DOHH2 (cell line): ENCODE data around the gene MEX3D.

Experiments used
- H3F3A ChIP-seq: fragments of 200-600 bp; sonication (generic), shearing (Covaris generic); 2 replicates; pipeline ENCODE4 v1.6.0; 2016; ENCODE audit warnings: antibody characterized with exemption, mild to moderate bottlenecking; ENCODE audit not compliant: control insufficient read depth, insufficient read depth
- H3K27ac ChIP-seq: fragments of 200-600 bp; sonication (generic); 2 replicates; pipeline ENCODE4 v1.5.1; 2014; ENCODE audit warnings: low read depth, mild to moderate bottlenecking, low read length, moderate library complexity
- H3K27me3 ChIP-seq: fragments of 200-600 bp; sonication (generic); 2 replicates; pipeline ENCODE4 v1.6.1; 2014; ENCODE audit warnings: mild to moderate bottlenecking, low read length, mixed read lengths; ENCODE audit not compliant: control insufficient read depth
- H3K36me3 ChIP-seq: fragments of 200-600 bp; sonication (generic); 2 replicates; pipeline ENCODE4 v1.6.1; 2014; ENCODE audit warnings: mild to moderate bottlenecking, low read length, moderate library complexity, mixed read lengths; ENCODE audit not compliant: control insufficient read depth
- H3K4me1 ChIP-seq: fragments of 200-600 bp; sonication (generic); 2 replicates; pipeline ENCODE4 v1.6.1; 2014; ENCODE audit warnings: mild to moderate bottlenecking, low read length, mixed read lengths; ENCODE audit not compliant: control insufficient read depth
- H3K4me2 ChIP-seq: fragments of 200-600 bp; sonication (generic); 2 replicates; pipeline ENCODE4 v1.6.0; 2014; ENCODE audit warnings: mild to moderate bottlenecking, low read length, moderate library complexity
- H3K4me3 ChIP-seq: fragments of 200-600 bp; sonication (generic); 2 replicates; pipeline ENCODE4 v1.5.1; 2014; ENCODE audit warnings: mild to moderate bottlenecking, low read length, mixed read lengths
- H3K79me2 ChIP-seq: fragments of 200-600 bp; sonication (generic); 2 replicates; pipeline ENCODE4 v1.6.1; 2014; ENCODE audit warnings: mild to moderate bottlenecking, low read length, mixed read lengths; ENCODE audit not compliant: control insufficient read depth
- H3K9me2 ChIP-seq: fragments of 200-600 bp; sonication (generic); replicated peaks from 2 replicates; pipeline ENCODE4 v1.6.1; 2014; ENCODE audit warnings: mild to moderate bottlenecking, low read length, mixed read lengths; ENCODE audit not compliant: control insufficient read depth
- H3K9me3 ChIP-seq: fragments of 200-600 bp; sonication (generic); 2 replicates; pipeline ENCODE4 v1.6.1; 2014; ENCODE audit warnings: antibody characterized with exemption, low read length, mixed read lengths; ENCODE audit not compliant: control insufficient read depth, insufficient read depth
- H4K20me1 ChIP-seq: fragments of 200-600 bp; sonication (generic); 2 replicates; pipeline ENCODE4 v1.6.0; 2014; ENCODE audit warnings: low read depth, mild to moderate bottlenecking, antibody characterized with exemption, low read length, moderate library complexity; ENCODE audit not compliant: control insufficient read depth, insufficient read depth
- EZH2phosphoT487 ChIP-seq: fragments of 200-600 bp; sonication (generic); IDR thresholded peaks from 2 replicates; pipeline ENCODE4 v1.6.1; 2017; ENCODE audit warnings: borderline replicate concordance, mild to moderate bottlenecking, antibody characterized with exemption, low read length, moderate library complexity, mixed read lengths
- TF ChIP-seq, protein P1 (sequence below): fragments of 200-600 bp; sonication (generic); IDR thresholded peaks from one replicate; pipeline ENCODE4 v1.5.1; 2014; ENCODE audit warnings: antibody characterized with exemption, mild to moderate bottlenecking, low read depth, low read length; ENCODE audit not compliant: poor library complexity, severe bottlenecking

Gene MEX3D

DNA sequence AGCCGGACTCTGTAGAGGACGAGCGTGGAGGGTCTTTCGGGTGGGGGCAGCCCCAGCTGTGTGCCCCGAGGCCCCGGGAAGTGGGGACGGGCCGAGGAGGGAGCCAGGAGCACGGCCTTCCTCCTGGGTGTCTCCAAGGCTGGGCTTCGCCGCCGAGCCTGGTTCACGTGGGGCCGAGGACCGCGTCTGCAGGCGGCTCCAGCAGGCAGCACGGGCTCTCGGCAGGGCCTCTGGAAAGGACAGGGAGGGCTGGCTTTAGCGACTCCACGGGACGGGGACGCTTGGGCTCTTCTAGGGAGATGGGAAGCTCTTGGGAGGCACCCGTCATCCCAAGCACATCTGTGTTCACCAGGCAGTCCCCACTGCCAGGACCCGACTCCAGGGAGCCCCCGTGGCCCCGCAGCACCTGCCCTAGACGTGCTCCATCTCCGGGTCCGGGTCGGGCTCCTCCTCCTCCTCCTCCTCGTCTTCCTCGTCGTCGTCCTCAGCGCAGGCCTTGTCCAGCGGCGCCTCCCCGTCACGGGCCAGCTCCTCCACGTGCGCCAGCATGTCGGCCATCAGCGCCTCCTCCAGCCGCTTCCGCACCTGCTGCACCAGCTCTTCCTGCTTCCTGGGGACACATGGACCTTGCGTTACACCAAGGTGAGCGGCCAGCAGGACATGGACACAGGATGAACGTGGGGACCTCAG lies 9.9 kb upstream of the MEX3D start:
- Histone ChIP-seq H3K79me2 (no peaks in the 10 kb centered on the region), H3F3A (peaks cover 4% of the 10 kb centered on the region; the same call in 1 of the 2 replicates), H3K4me1 (no peaks in the 10 kb centered on the region), H3K4me2 (no peak overlapping the region), H3K27me3 (no peaks in the 10 kb centered on the region), H3K27ac (no peak overlapping the region), H3K9me2 (no peaks in the 10 kb centered on the region), H3K9me3 (no peaks in the 10 kb centered on the region), H4K20me1 (no peaks in the 10 kb centered on the region), H3K4me3 (no peak overlapping the region), H3K36me3 (peaks cover 57% of the 10 kb centered on the region)
- TF ChIP-seq EZH2phosphoT487 = no peak
- TF ChIP-seq, protein P1, sequence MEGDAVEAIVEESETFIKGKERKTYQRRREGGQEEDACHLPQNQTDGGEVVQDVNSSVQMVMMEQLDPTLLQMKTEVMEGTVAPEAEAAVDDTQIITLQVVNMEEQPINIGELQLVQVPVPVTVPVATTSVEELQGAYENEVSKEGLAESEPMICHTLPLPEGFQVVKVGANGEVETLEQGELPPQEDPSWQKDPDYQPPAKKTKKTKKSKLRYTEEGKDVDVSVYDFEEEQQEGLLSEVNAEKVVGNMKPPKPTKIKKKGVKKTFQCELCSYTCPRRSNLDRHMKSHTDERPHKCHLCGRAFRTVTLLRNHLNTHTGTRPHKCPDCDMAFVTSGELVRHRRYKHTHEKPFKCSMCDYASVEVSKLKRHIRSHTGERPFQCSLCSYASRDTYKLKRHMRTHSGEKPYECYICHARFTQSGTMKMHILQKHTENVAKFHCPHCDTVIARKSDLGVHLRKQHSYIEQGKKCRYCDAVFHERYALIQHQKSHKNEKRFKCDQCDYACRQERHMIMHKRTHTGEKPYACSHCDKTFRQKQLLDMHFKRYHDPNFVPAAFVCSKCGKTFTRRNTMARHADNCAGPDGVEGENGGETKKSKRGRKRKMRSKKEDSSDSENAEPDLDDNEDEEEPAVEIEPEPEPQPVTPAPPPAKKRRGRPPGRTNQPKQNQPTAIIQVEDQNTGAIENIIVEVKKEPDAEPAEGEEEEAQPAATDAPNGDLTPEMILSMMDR = no peak

DNA sequence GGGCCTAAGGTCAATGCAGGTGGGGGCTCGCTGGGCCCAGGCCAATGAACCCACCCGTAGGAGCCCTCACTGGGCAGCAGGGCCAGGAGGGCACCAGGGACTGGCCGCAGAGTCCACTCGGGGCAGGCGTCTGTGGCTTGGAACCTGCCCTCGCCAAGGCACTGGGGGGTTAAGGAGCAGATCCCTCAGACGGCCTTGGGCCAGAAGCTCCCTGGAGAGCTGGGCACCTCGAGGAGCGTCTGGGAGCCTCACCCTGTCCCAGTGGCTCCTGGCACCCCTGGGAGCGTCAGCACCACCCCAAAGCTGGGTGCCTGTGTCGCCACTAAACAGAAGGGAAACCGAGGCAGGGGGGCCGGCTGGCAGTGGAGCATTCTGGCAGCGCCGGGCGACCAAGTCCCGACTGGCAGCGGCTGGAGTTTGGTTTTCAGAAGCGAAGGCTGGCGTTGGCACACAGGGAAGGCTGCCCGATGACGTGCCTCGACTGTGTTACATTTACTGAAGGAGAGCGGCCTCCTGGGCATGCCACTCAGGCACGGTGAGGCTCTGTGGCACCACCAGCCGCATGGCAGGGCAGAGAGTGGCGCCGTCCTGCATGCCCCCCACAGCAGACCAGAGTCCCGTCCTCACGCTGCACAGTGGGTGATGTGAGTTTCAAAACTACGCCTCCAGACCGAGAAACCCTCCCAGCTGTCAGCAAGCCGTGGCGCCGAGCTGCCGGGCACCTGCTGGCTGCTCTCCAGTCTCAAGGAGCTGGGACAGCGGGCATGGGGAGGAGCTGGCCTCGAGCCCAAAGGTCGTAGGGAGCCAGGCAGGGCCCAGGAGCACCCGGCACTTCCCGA lies 9.2 kb upstream of the MEX3D start:
- H3K27ac ChIP-seq = no peak overlapping the region
- H3K4me3 ChIP-seq = no peak overlapping the region
- peaks cover 50% of the 10 kb centered on the region for H3K36me3 ChIP-seq
- H3K27me3 ChIP-seq = no peaks in the 10 kb centered on the region
- peaks cover 4% of the 10 kb centered on the region; the same call in 1 of the 2 replicates for H3F3A ChIP-seq
- H3K9me2 ChIP-seq = no peaks in the 10 kb centered on the region
- TF ChIP-seq EZH2phosphoT487 = no peak
- TF ChIP-seq, protein P1 = no peak
- H3K4me1 ChIP-seq = no peaks in the 10 kb centered on the region
- H3K79me2 ChIP-seq = no peaks in the 10 kb centered on the region
- no peak overlapping the region for H3K4me2 ChIP-seq
- no peaks in the 10 kb centered on the region for H3K9me3 ChIP-seq
- H4K20me1 ChIP-seq = no peaks in the 10 kb centered on the region

DNA sequence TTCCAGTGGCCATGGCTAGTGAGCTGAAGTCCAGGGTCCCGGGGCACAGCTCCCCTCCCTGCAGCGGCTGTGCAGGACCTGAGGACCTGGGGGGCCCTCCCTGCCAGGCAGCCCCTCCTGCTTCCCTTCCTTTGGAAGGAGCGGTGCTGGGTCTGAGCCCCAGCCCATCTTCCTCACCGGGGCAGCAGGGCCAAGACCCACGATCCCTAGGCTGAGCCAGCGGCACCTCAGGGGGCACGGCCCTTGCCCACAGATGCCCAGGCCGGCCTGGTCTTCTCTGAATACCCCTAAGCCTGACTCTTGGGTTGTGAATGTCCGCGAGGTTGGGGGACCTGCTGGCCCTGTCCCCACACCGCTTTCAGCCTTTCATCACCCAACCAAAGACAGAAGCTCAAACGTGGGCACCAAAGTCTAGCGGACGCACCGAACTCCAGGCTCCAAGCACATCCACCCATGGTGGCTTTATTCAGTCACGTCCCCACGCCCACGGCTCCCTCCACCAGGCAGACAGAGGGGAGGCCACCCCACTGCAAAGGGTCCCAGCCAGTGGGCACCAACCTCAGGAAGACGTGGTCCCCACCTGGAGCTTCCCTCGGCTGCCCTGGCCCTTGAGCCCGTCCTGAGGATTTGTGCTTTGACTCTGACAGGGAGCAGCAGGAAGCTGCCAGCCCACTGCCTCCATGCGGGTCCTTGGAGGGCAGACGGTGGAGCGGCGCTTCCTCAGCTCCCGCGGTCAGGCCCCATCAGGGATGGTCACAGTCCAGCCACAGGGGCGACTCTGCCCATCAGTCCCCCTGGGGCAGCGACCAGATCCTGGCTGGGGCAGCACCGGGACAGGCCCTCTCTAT lies 8.3 kb upstream of the MEX3D start:
- H3K4me2 ChIP-seq = no peak overlapping the region
- no peaks in the 10 kb centered on the region for H3K9me2 ChIP-seq
- no peak for TF ChIP-seq EZH2phosphoT487
- TF ChIP-seq, protein P1 = no peak
- H3K27ac ChIP-seq = no peak overlapping the region
- peaks cover 45% of the 10 kb centered on the region for H3K36me3 ChIP-seq
- no peak overlapping the region for H3K4me3 ChIP-seq
- H4K20me1 ChIP-seq = no peaks in the 10 kb centered on the region
- H3K27me3 ChIP-seq = no peaks in the 10 kb centered on the region
- no peaks in the 10 kb centered on the region for H3K4me1 ChIP-seq
- H3F3A ChIP-seq = peaks cover 4% of the 10 kb centered on the region; the same call in 1 of the 2 replicates
- no peaks in the 10 kb centered on the region for H3K79me2 ChIP-seq
- H3K9me3 ChIP-seq = no peaks in the 10 kb centered on the region
